ENCODE results near the gene WDR18.

WDR18 gene

GRCh38 chr19:1008268-1009040, 24.3 kb downstream of the WDR18 start:
- DNase-seq (ENCODE audit: low read depth): no peak

DNA sequence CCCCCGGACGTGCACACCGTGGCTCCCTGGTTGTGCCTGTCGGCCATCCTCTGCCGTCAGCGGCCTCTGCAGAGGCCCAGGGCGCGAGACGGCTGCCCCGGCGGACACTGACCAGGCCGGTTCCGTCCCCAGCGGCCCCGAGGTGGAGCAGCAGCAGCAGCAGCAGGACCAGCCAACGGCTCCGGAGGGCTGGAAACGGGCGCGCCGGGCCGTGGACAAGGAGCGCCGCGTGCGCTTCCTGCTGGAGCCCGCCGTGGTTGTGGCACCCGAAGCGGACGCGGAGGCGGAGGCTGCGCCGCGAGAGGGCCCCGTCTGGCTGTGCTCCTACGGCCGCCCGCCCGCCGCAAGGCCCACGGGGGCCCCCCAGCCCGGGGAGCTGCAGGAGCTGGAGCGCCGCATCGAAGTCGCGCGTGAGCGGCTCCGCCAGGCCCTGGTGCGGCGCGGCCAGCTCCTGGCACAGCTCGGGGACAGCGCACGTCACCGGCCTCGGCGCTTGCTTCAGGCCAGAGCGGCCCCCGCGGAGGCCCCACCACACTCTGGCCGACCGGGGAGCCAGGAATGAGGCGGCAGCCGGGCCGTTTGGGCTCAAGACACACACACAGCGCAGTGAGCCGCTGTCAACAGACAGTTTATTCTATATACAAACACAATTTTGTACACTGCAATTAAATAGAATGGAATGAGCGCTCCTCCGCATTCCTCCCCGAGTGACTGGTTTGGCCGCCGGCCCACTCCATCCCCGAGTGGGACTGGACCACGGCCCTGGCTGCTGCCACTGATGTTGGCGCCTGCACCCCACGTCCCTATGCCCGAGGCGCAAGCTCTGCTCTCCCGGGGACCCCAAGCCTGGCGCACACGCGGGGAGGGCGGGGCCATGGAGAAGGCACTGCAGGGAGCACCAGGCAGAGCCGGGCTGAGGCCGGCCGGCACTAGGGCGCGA, 25.2 kb downstream of the WDR18 start:
- no peak for DNase-seq (ENCODE audit: low read depth)

DNA sequence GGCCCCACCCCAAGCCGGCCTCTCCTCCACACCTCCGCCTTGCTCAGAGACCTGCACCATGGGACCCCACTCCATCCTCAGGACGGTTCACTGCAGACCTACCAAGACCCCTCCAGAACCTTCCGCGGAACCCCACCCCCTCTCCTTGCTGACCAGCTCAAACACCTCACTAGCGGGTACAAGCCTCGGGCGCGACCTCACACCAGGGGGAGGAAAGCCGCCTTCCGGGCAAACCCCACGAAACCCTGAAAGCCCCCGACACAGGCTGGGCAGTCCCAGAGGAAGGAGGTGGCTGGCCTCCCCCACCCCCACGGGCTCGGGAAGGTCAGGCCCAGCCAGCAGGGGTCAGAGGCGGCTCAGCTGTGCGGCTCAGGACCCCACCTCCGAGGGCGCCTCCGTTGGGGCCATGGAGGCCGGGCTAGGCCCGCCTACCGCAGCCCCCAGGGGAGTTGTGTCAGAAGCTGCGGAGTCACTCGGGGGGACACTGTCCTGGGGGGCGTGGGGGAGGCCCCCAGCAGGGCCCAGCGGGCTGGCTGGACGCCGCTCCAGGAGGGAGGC, 25.9 kb downstream of the WDR18 start:
- no peak for DNase-seq (ENCODE audit: low read depth)

DNA sequence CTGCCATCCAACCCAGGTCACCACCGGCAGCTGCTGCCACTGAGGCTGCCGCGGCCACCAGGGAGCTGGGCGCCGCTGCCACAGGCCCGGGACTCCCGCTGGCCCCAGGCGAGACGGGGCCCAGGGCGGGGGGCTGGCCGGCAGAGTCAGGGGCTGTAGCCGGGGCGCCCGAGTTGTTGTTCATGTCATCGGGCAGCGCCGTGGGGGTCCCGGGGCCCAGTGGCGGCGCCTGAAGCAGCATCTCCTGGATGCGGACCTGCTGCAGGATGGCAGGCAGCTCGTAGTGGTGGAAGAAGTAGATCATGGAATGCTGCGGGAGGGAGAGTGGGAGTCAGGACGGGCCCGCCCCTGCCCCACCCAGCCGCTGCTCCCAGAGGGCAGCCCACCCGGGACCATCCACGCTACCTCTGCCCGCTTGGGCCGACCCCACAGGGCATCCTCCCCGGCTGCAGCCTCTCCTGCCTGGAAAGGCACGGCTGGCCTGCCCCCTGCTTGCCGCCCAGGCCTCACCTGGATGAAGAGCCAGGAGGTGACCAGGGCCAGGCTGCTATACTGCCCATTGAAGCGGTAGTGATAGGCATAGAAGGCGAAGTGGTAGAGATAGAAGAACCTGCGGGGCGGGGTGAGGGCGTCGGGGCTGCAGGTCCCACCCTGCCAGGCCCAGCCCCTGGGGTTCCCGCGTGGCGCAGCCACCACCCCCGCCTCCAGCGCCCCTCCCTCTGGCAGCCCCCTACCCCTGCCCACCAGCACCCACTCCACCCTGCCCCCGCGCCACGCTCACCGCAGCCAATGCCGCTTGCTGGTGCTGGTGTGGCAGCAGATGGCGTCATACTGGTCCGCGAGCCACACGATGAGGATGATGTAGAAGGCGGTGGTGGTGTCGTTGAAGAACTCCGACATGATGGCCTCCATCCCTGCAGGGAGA, 26.7 kb downstream of the WDR18 start:
- DNase-seq (ENCODE audit: low read depth): no peak

DNA sequence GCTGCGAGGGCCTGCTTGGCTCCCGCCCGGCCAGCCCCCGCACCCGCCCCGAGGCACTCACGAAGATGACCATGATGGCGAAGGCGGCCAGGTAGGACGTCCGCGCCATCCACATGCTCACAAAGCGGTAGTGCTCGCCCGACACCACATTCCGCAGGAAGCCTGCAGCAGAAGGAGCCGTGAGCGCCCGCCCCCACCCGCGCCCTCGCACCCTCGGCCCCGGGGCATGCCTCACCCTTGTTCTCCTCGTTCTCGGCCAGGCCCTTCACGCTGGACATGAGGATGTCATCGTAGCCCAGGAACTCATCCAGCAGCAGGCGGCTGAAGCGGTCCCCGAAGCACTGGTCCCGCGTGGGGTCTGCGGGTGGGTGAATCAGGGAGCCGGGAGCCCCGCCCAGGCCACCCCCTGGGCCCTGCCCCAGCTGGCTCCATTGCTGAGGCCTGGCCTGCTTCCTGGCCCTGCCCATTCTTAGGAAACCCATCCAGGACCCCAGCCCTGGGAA, 27.7 kb downstream of the WDR18 start:
- DNase-seq (ENCODE audit: low read depth): no peak

GRCh38 chr19:1012334-1012733, 28.2 kb downstream of the WDR18 start:
- no peak for DNase-seq (ENCODE audit: low read depth)

- DNase-seq (ENCODE audit: low read depth): no peak
Measured at GRCh38 chr19:1013218-1013617, 29.1 kb downstream of the WDR18 start.

DNA sequence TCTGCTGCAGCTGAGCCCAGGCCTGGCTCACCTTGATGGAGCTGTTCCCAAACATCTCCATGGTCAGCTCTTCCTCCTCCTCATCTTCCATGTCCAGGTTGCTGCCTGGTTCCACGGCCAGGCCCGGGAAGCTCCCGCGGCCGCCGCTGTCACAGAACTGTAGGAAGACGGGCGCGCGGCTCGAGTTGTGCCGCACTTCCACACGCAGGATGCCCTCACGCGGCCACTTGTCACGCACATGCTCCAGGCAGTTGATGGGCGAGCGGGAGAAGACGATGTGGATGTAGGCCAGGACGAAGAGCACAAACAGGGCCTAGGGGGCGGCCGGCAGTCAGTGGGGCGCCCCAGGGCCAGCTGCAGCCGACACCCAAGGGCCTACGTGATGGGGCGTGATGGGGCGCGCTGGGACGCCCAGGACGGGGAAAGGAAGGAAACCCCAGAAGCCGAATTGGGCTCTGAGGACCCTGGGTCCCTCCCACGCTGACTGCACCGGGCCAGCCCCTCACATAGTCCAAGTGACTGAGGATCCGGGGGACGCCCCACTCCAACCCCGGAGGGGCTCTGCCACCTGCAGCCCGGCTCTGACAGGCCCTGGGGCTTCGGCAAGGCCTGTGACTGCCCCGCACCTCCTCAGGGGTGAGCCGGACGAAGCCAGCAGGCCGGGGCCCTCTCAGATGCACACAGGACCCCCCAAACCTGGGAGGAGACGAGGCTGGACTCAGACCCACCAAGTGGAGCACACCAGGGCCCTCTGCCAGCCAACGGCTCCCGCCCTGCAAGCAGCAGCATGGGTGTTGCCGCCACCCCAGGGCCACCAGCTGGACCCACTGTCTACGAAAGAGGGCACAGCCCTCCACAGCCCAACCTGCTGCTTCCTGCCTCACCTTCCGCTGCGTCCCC, 30.3 kb downstream of the WDR18 start:
- no peak for DNase-seq (ENCODE audit: low read depth)

- DNase-seq (ENCODE audit: low read depth): no peak
Measured at GRCh38 chr19:1015061-1015781, 31.1 kb downstream of the WDR18 start.

DNA sequence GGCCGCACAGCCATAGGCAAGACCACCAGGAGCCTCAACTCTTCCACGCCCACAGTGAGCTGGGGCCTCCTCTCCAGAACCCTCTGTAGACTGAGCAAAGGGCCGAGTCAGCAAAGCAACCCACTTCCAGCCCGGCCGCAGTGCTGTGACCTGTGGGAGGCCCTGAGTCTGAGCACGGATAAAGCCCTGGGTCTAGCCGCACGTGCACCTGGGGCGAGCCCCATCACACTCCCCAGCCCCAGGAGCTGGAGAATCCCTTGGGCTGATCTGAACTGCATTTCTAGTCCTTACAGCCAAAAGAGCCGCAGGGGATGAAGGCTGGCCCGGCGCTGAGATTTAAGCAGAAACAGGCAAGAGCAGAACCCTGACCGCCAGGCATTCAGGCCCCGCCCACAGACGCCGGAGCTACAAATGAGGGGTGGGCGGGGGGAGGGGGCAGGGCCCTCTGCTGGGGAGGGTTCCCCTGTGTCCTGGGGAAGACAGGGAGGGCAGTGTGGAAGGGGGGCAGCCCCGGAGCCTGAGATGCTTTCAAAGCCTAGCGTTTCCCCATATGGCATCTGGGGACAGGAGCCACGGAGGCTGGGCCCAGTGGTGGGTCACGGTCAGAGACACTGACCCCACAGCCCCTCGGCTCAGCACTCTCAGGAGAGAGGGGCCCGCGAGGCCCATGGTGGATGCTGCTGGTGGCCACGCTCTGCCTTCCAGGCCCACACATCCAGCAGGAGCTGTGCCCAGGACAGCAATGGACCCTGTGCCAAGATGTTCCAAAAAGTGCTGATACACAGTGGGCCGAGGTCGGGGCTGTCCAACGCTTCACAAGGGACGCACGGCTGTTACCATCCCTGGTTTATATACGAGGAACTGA, 31.9 kb downstream of the WDR18 start:
- no peak for DNase-seq (ENCODE audit: low read depth)

GRCh38 chr19:1016647-1017114, 32.5 kb downstream of the WDR18 start:
- DNase-seq (ENCODE audit: low read depth): no peak

DNA sequence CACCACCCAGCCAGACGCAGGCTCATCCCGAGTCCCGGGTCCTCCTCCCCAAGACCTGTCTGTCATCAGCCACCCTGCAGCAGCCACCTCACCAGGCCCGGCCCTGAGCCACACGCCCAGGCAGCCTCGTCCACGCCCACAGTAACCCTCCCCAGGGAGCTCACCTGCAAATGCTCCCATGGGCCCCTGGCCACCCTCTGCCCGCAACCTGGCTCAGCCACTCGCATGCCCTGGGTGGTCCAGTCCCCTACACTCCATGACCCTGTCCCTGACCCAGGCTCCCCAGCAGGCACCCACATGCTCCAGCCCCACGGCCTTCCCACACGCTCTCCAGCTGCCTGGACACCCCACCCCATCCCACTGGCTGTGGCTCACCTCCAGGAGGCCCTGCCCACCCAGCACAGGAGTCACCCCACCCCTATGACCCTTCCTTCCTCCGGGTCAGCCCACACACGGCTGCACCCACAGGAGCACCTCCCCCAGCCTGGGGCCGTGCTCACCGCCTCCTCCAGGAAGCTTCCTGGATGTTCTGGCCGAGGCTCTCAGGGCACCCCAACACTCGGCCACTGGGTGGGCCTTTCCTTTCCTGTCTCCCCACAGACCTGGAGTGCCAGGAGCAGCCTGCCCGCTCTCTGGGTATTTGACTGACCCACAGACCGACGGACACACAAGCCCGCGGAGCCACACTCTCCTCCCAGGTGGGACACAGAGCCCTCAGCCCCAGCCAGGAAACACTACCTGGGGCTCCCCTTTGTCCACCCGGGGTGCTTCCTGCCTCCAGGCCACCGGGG, 33.2 kb downstream of the WDR18 start:
- DNase-seq (ENCODE audit: low read depth): no peak

DNA sequence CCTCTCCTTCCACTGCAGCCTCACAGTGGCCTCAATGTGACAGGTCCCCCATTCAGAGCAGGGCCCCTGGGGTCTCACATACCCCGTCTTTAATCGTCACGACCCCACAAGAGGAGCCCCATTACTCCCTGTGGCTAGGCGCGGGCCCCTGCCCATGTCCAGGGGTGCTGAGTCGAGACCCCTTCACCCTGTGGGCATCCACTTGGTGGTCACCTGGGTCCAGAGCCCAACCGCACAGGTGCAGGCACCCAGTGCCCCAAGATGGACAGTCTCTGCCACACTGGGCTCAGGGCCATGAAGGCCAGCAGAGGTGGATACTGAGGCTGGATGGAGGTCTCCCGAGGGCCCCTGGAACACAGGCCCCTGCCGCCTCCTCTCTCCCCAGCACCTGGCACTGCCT, 33.8 kb downstream of the WDR18 start:
- DNase-seq (ENCODE audit: low read depth): no peak

DNA sequence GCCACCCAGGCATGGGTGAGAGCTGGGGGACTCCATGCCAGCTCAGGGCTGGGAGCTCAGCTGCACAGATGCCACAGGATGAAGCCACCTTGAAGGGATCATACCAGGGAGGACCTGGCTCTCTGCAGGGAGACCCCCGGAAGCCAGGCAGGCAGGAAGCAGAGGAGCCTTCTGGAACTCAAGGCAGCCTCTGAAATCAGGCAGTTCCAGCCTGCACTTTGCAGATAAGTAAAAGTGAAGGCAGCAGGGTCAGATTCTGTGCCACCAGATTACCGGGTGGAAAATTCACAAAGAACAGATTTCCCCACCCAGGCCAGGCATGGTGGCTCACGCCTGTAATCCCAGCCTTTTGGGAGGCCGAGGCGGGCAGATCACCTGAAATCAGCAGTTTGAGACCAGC, 34.2 kb downstream of the WDR18 start:
- DNase-seq (ENCODE audit: low read depth): no peak

DNA sequence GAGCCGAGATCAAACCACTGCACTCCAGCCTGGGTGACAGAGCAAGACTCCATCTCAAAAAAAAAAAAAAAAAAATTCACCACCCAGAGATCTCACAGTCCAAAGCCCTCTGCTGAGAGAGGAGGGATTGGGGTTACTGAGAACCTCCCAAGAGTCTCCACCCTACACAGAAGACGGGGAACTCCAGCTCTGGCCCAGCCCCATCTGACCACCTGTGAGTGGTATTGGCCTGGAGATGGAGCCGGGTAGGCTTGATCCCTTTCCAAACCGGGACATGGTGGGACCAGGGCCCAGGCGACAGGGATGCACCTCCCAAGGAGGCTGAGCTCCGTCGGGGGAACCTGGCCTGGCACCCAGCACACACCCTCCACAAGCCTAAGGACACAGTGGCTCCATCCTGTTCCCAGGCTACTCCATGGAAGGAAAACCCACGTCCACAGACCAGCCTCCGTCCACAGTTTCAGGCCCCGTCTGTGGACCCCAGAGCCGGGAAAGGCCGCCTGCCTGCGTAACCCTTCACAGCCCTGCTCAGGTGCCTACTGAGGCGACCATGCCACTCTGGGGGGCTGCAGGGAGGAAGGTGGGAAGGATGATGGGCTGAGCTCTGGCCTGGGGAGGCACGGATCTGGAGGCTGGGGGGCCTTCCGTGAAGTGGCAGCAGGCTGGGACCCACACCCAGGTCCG, 34.9 kb downstream of the WDR18 start:
- no peak for DNase-seq (ENCODE audit: low read depth)

DNA sequence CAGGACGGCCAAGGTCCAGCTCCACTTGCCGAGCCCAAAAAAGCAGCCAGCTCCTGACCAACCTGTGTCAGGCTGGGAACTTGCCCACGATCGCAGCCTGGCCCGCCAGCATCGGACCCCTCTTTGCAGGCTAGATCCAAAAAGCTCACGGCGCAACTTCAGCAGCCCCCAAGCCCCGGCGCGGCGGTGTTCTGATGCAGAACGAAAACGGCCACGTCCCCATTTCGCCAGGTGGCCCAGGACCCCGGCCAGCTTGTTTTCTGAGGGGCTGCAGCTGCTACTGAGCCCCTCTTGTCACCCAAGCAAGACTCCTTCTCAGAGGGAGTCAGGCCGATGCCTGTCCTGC, 35.4 kb downstream of the WDR18 start:
- DNase-seq (ENCODE audit: low read depth): no peak

Measured in HS-5 (cell line).